ENCODE measurements around the gene TMC6. TPM values are rescaled to one million over a fixed set of nuclear protein-coding genes. Genes with fewer than 3 reads are reported as not detected.
A peak's percentile ranks its signal among the peaks of the same experiment; 100 is the strongest.
"Not testable (repeated sequence)": the region's sequence is repeated elsewhere in the genome, so short reads cannot be mapped to it uniquely, and the experiment has no call there.

TMC6 gene
- total RNA-seq, 1 donor from 2014 or later: 16.7 TPM

GRCh38 chr17:78159575-78160158 lies 31.1 kb upstream of the TMC6 start:
- no peak for DNase-seq (ENCODE audit: low read depth, low spot score)

- DNase-seq (ENCODE audit: low read depth, low spot score): no peak
Measured at GRCh38 chr17:78154903-78155811, 26.6 kb upstream of the TMC6 start.

- peak; percentile 68 for DNase-seq (ENCODE audit: low read depth, low spot score)
Measured at GRCh38 chr17:78151514-78152008, 23.0 kb upstream of the TMC6 start.

GRCh38 chr17:78148286-78149016 lies 19.9 kb upstream of the TMC6 start:
- no peak for DNase-seq (ENCODE audit: low read depth, low spot score)

GRCh38 chr17:78147315-78147998 lies 18.9 kb upstream of the TMC6 start:
- no peak for DNase-seq (ENCODE audit: low read depth, low spot score)

GRCh38 chr17:78146881-78147280 lies 18.3 kb upstream of the TMC6 start:
- DNase-seq (ENCODE audit: low read depth, low spot score): no peak

GRCh38 chr17:78146471-78146869 lies 17.9 kb upstream of the TMC6 start:
- no peak for DNase-seq (ENCODE audit: low read depth, low spot score)

GRCh38 chr17:78144736-78145641 lies 16.4 kb upstream of the TMC6 start:
- DNase-seq (ENCODE audit: low read depth, low spot score): no peak

- peak; percentile 60 for DNase-seq (ENCODE audit: low read depth, low spot score)
Measured at GRCh38 chr17:78144147-78144719, 15.7 kb upstream of the TMC6 start.

- no peak for DNase-seq (ENCODE audit: low read depth, low spot score)
Measured at GRCh38 chr17:78143214-78144146, 14.9 kb upstream of the TMC6 start.

- DNase-seq (ENCODE audit: low read depth, low spot score): no peak
Measured at GRCh38 chr17:78142119-78142861, 13.7 kb upstream of the TMC6 start.

GRCh38 chr17:78141437-78142118 lies 13.0 kb upstream of the TMC6 start:
- no peak for DNase-seq (ENCODE audit: low read depth, low spot score)

GRCh38 chr17:78140169-78141051 lies 11.9 kb upstream of the TMC6 start:
- DNase-seq (ENCODE audit: low read depth, low spot score): peak; percentile 48

GRCh38 chr17:78139861-78140168 lies 11.3 kb upstream of the TMC6 start:
- not testable (repeated sequence) for DNase-seq (ENCODE audit: low read depth, low spot score)

GRCh38 chr17:78138204-78139060 lies 9.9 kb upstream of the TMC6 start:
- DNase-seq (ENCODE audit: low read depth, low spot score): no peak
